Mammary epithelial cell (primary cell): ENCODE measurements around the gene TRAPPC11.

ENCODE experiments used
- EZH2 ChIP-seq: IDR thresholded peaks from 2 replicates; pipeline ENCODE4 v1.6.1; 2012; ENCODE audit warnings: low read length, inconsistent platforms, borderline replicate concordance
- TF ChIP-seq, protein P1 (sequence below), 2 donors: IDR thresholded peaks in 1 of 2; conservative IDR thresholded peaks in 1 of 2; 2 replicates each; pipeline ENCODE4 v1.5.1; 2011 to 2012; ENCODE audit warnings: inconsistent platforms in 2 of 2, low read length in 2 of 2, mild to moderate bottlenecking in 2 of 2, control low read depth in 1 of 2, low read depth in 1 of 2; ENCODE audit not compliant: insufficient read depth in 1 of 2; ENCODE audit errors: extremely low read depth in 1 of 2

- TF ChIP-seq, protein P1, sequence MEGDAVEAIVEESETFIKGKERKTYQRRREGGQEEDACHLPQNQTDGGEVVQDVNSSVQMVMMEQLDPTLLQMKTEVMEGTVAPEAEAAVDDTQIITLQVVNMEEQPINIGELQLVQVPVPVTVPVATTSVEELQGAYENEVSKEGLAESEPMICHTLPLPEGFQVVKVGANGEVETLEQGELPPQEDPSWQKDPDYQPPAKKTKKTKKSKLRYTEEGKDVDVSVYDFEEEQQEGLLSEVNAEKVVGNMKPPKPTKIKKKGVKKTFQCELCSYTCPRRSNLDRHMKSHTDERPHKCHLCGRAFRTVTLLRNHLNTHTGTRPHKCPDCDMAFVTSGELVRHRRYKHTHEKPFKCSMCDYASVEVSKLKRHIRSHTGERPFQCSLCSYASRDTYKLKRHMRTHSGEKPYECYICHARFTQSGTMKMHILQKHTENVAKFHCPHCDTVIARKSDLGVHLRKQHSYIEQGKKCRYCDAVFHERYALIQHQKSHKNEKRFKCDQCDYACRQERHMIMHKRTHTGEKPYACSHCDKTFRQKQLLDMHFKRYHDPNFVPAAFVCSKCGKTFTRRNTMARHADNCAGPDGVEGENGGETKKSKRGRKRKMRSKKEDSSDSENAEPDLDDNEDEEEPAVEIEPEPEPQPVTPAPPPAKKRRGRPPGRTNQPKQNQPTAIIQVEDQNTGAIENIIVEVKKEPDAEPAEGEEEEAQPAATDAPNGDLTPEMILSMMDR (conservative IDR thresholded peaks at IDR 0.05 in 1 of 2, IDR thresholded peaks at IDR 0.05 in 1 of 2; ENCODE audit: extremely low read depth in 1 of 2, insufficient read depth in 1 of 2, low read depth in 1 of 2, low read length in 2 of 2) = no peak
- TF ChIP-seq EZH2 = no peak
These were observed 20.7 kb upstream of the TRAPPC11 start for GRCh38 chr4:183638436-183638835.
